Keratinocyte (primary cell): ENCODE results near the gene SLC22A3. TPM values are rescaled to one million over a fixed set of nuclear protein-coding genes. Genes with fewer than 3 reads are reported as not detected.
"Not testable (repeated sequence)": the region's sequence is repeated elsewhere in the genome, so short reads cannot be mapped to it uniquely, and the experiment has no call there.

Experiments used
- DNase-seq: peaks from one replicate; pipeline ENCODE4 v3.0.0-alpha.2; 2011; ENCODE audit warnings: low read depth, missing footprints, low spot score
- FAIRE-seq: peaks from 2 replicates; lab custom pipeline; 2011; peaks lifted over from hg19 to GRCh38; lab: Jason Lieb, UNC
- H2AFZ ChIP-seq: 2 replicates; pipeline ENCODE4 v1.6.0; 2012; ENCODE audit warnings: low read length, control low read depth, inconsistent platforms; ENCODE audit not compliant: control insufficient read depth
- H3K27ac ChIP-seq: 2 replicates; pipeline ENCODE4 v1.5.1; 2011; ENCODE audit warnings: low read length; ENCODE audit not compliant: control insufficient read depth, insufficient read depth
- H3K27me3 ChIP-seq: 3 replicates; pipeline ENCODE4 v1.6.0; 2011; ENCODE audit warnings: low read length; ENCODE audit not compliant: control insufficient read depth, insufficient read depth; ENCODE audit errors: extremely low read depth
- H3K36me3 ChIP-seq, 2 experiments: 2 replicates in 1 of 2; 3 replicates in 1 of 2; pipeline ENCODE4 v1.5.1; 2011; ENCODE audit warnings: low read length in 2 of 2, mild to moderate bottlenecking in 1 of 2; ENCODE audit not compliant: control insufficient read depth in 2 of 2, insufficient read depth in 2 of 2; ENCODE audit errors: extremely low read depth in 1 of 2
- H3K4me1 ChIP-seq: 3 replicates; pipeline ENCODE4 v1.5.1; 2011; ENCODE audit warnings: low read length; ENCODE audit not compliant: control insufficient read depth, insufficient read depth; ENCODE audit errors: extremely low read depth
- H3K4me2 ChIP-seq: 3 replicates; pipeline ENCODE4 v1.6.0; 2011; ENCODE audit warnings: low read depth, low read length; ENCODE audit not compliant: control insufficient read depth, insufficient read depth; ENCODE audit errors: extremely low read depth
- H3K4me3 ChIP-seq, 3 experiments: fragments of 200-600 bp in 1 of 3; sonication (generic) in 1 of 3; 2 replicates in 2 of 3; 3 replicates in 1 of 3; pipeline ENCODE4 v1.5.1; 2011 to 2016; ENCODE audit warnings: low read length in 3 of 3, mild to moderate bottlenecking in 3 of 3, control low read depth in 2 of 3, inconsistent platforms in 1 of 3, low read depth in 1 of 3, mixed read lengths in 1 of 3, mixed run types in 1 of 3, moderate library complexity in 1 of 3; ENCODE audit not compliant: control insufficient read depth in 2 of 3, insufficient read depth in 2 of 3; ENCODE audit errors: extremely low read depth in 1 of 3
- H3K79me2 ChIP-seq: 2 replicates; pipeline ENCODE4 v1.6.0; 2012; ENCODE audit warnings: low read length; ENCODE audit not compliant: control insufficient read depth, insufficient read depth
- H3K9ac ChIP-seq: 3 replicates; pipeline ENCODE4 v1.6.0; 2011; ENCODE audit warnings: low read length; ENCODE audit not compliant: control insufficient read depth, insufficient read depth; ENCODE audit errors: extremely low read depth
- H3K9me1 ChIP-seq: 3 replicates; pipeline ENCODE4 v1.6.0; 2011; ENCODE audit warnings: low read length; ENCODE audit not compliant: control insufficient read depth, insufficient read depth; ENCODE audit errors: extremely low read depth
- H3K9me3 ChIP-seq: 2 replicates; pipeline ENCODE4 v1.5.1; 2012; ENCODE audit warnings: low read depth, low read length; ENCODE audit not compliant: control insufficient read depth
- H4K20me1 ChIP-seq: 3 replicates; pipeline ENCODE4 v1.6.0; 2011; ENCODE audit warnings: low read length; ENCODE audit not compliant: control insufficient read depth, insufficient read depth; ENCODE audit errors: extremely low read depth
- EZH2 ChIP-seq: IDR thresholded peaks from one replicate; pipeline ENCODE4 v1.6.1; 2012; ENCODE audit warnings: inconsistent platforms, mild to moderate bottlenecking, low read length, moderate library complexity
- dilution Hi-C: fragments of 300-500 bp; cut with MboI; formaldehyde crosslinking; loops from one replicate; pipeline ENCODE4 v1.7.0; 2020; ENCODE audit warnings: low sequenced_read_pairs; ENCODE audit not compliant: extremely low pct_ligation_motif_present
- polyA plus RNA-seq, 5 experiments: library from polyadenylated mRNA; depleted of rRNA in 3 of 5; stranded (reverse) in 3 of 5; stranded (forward) in 1 of 5; unstranded in 1 of 5; fragments of >200 nt; gene quantifications; 1 replicate in 1 of 5; 2 replicates in 3 of 5; 3 replicates in 1 of 5; pipeline versions ENCODE4 v1.2.1 to v1.2.3, GENCODE V29; 2011 to 2012; ENCODE audit warnings: missing spikeins in 2 of 5, low read depth in 1 of 5, low replicate concordance in 1 of 5
- TF ChIP-seq, protein P1 (sequence below), 3 experiments: IDR thresholded peaks in 1 of 3; conservative IDR thresholded peaks in 1 of 3; optimal IDR thresholded peaks in 1 of 3; 2 replicates in 2 of 3; 3 replicates in 1 of 3; pipeline versions ENCODE3 to v1.5.1; 2011; ENCODE audit warnings: low read length in 3 of 3, mild to moderate bottlenecking in 3 of 3, moderate library complexity in 2 of 3, control low read depth in 1 of 3, inconsistent platforms in 1 of 3; ENCODE audit not compliant: insufficient read depth in 2 of 3; ENCODE audit errors: extremely low read depth in 1 of 3

Gene SLC22A3
- polyA plus RNA-seq, 1 donor (not counting 4 experiments of a cell fraction or from before 2014, with no cell fraction given) = 1.8 TPM

DNA sequence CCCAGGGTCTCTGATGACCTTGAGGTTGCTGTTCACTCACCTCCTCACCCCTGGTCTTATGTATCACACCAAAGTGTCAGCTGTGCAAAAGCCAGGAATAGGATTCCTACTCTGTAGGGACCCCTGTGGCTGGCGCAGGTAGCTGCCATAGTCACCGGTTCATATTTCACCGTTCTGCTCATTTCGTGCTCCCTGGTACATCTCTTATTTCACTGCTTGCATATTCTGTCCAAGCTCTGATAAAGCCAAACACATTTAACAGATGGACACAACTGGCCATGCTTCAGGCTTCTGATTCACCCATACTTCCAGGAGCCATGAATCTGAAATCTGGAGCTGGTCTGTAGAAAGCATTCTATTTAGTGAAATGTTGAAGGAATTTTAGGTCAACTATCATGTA, 20.5 kb downstream of the SLC22A3 start:
- no peak overlapping the region for H3K27ac ChIP-seq
- no peak for DNase-seq
- H3K4me3 ChIP-seq = no peak overlapping the region
- H3K4me2 ChIP-seq = no peak overlapping the region
- no peaks in the 10 kb centered on the region for H3K9me3 ChIP-seq
- TF ChIP-seq EZH2 = no peak
- TF ChIP-seq, protein P1, sequence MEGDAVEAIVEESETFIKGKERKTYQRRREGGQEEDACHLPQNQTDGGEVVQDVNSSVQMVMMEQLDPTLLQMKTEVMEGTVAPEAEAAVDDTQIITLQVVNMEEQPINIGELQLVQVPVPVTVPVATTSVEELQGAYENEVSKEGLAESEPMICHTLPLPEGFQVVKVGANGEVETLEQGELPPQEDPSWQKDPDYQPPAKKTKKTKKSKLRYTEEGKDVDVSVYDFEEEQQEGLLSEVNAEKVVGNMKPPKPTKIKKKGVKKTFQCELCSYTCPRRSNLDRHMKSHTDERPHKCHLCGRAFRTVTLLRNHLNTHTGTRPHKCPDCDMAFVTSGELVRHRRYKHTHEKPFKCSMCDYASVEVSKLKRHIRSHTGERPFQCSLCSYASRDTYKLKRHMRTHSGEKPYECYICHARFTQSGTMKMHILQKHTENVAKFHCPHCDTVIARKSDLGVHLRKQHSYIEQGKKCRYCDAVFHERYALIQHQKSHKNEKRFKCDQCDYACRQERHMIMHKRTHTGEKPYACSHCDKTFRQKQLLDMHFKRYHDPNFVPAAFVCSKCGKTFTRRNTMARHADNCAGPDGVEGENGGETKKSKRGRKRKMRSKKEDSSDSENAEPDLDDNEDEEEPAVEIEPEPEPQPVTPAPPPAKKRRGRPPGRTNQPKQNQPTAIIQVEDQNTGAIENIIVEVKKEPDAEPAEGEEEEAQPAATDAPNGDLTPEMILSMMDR (optimal IDR thresholded peaks at IDR 0.05 in 1 of 3, IDR thresholded peaks at IDR 0.05 in 1 of 3, conservative IDR thresholded peaks at IDR 0.05 in 1 of 3; ENCODE audit: extremely low read depth in 1 of 3, insufficient read depth in 2 of 3, low read length in 3 of 3) = no peak
- no peaks in the 10 kb centered on the region for H3K27me3 ChIP-seq
- no peak overlapping the region for H3K9ac ChIP-seq
- H4K20me1 ChIP-seq = no peaks in the 10 kb centered on the region
- no peaks in the 10 kb centered on the region for H3K9me1 ChIP-seq
- H3K79me2 ChIP-seq = no peaks in the 10 kb centered on the region
- no peak for FAIRE-seq
- dilution Hi-C loops = no loop called here
- H3K4me1 ChIP-seq = peaks cover 7% of the 10 kb centered on the region
- no peak overlapping the region for H2AFZ ChIP-seq
- no peaks in the 10 kb centered on the region for H3K36me3 ChIP-seq

DNA sequence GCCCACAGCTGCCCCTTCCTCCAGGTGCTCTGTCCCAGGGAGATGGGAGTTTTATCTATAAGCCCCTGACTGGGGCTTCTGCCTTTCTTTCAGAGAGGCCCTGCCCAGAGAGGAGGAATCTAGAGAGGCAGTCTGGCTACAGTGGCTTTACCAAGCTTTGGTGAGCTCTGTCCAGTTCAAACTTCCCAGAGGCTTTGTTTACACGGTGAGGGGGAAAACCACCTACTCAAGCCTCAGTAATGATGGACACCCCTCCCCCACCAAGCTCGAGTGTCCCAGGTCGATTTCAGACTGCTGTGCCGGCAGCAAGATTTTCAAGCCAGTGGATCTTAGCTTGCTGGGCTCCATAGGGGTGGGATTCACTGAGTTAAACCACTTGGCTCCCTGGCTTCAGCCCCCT, 25.4 kb downstream of the SLC22A3 start:
- H4K20me1 ChIP-seq, H3K9me3 ChIP-seq, H3K36me3 ChIP-seq, dilution Hi-C loops, H3K9me1 ChIP-seq, DNase-seq, H3K79me2 ChIP-seq, H3K27me3 ChIP-seq, H3K4me2 ChIP-seq, H3K27ac ChIP-seq, H3K9ac ChIP-seq, H2AFZ ChIP-seq, FAIRE-seq, H3K4me3 ChIP-seq: not testable (repeated sequence)
- H3K4me1 ChIP-seq = peaks cover 12% of the 10 kb centered on the region

DNA sequence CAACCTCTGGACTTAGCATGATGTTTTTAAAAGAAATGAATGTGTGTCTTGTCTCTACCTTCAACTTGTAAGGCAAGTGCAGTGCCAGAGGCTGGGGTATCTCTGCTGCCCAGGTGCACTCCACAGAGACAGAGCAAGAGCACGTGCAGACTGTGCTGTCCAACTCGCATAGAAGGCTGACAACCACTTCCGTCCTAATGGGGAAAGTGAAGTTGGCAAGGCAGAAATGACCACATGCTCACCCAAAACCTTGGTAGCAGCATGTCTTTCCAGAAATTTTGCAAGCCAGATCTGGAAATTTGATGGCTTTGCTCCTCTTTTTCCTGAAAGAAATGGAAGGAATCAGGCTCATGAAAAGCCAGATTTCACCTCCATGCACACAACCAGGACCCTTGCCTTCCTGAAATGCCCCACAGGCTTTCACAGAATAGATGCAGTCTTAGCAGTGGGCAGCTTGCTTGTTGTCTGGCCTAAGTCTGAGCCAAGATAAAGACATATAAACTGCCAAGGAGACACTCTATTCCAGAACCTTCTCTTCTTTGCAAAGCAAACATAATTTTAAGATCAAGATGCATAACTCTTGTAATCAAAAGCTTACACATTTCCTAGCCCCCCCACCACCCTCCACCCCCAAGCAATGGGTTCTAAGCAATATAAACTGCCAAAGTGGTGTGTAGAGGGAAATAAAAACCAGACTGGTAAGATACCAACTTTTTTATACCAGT, 26.8 kb downstream of the SLC22A3 start:
- TF ChIP-seq EZH2 = no peak
- TF ChIP-seq, protein P1 (optimal IDR thresholded peaks at IDR 0.05 in 1 of 3, IDR thresholded peaks at IDR 0.05 in 1 of 3, conservative IDR thresholded peaks at IDR 0.05 in 1 of 3; ENCODE audit: extremely low read depth in 1 of 3, insufficient read depth in 2 of 3, low read length in 3 of 3) = no peak
- no peaks in the 10 kb centered on the region for H4K20me1 ChIP-seq
- H3K27me3 ChIP-seq = no peaks in the 10 kb centered on the region
- no peak overlapping the region for H3K4me3 ChIP-seq
- no peak for FAIRE-seq
- H3K79me2 ChIP-seq = no peaks in the 10 kb centered on the region
- no peaks in the 10 kb centered on the region for H3K9me3 ChIP-seq
- H3K9me1 ChIP-seq = no peaks in the 10 kb centered on the region
- peaks cover 26% of the 10 kb centered on the region for H3K4me1 ChIP-seq
- no peak overlapping the region for H3K9ac ChIP-seq
- no peak overlapping the region for H3K27ac ChIP-seq
- H3K4me2 ChIP-seq = no peak overlapping the region
- DNase-seq = no peak
- dilution Hi-C loops = no loop called here
- no peak overlapping the region for H2AFZ ChIP-seq
- no peaks in the 10 kb centered on the region for H3K36me3 ChIP-seq
